ENCODE measurements around the gene SKA2. TPM values are rescaled to one million over a fixed set of nuclear protein-coding genes. Genes with fewer than 3 reads are reported as not detected.

The SKA2 gene
- total RNA-seq, 1 experiment from 2014 or later, result 65.6 TPM

DNA sequence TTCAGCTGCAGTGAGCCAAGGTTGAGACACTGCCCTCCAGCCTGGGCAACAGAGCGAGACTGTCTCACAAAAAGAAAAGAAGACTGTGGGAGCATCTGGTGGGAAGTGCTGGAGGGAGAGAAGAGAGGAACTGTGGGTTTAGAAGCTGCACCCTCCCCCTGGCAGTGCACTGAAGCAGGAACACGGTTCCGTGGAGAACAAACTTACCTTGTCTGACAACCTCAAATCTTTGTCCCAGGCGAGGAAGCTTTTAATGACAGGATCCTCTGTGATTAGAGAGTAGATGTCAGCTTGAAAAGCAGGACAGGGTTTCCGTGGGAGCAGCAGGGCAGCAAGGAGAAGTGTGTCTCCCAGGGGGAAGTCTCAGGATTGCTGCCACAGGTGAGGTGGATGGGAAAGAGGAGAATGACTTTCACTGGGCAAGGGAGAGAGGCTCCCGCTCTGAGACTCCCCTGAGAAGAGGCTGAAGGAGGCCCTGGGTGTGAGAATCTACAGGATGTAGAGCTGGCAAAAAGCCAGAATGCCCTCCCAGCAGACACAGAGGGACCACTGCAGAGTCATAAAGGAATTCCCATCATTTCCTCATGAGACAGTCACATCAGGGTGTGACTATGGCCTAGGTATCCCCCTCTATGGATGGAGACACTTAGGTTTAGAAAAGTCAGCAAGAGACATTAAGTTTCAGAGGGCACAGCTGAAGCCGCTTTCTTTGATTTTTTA, 23.4 kb upstream of the SKA2 start:
- H2AFZ ChIP-seq, result no peak overlapping the region
- no TSS peak for BruUV-seq (replicated peaks)
- H3K27me3 ChIP-seq (ENCODE audit: insufficient read depth, low read depth), result no peaks in the 10 kb centered on the region
- no peak overlapping the region for H3K27ac ChIP-seq
- no peaks in the 10 kb centered on the region for H3K9me3 ChIP-seq (ENCODE audit: insufficient read depth, low read depth)
- H3K4me2 ChIP-seq, result no peak overlapping the region
- no peaks in the 10 kb centered on the region for H3K79me2 ChIP-seq (ENCODE audit: low read depth)
- no peak for TF ChIP-seq EZH2 (IDR thresholded peaks at IDR 0.05; ENCODE audit: low read depth)
- TF ChIP-seq, protein P1, sequence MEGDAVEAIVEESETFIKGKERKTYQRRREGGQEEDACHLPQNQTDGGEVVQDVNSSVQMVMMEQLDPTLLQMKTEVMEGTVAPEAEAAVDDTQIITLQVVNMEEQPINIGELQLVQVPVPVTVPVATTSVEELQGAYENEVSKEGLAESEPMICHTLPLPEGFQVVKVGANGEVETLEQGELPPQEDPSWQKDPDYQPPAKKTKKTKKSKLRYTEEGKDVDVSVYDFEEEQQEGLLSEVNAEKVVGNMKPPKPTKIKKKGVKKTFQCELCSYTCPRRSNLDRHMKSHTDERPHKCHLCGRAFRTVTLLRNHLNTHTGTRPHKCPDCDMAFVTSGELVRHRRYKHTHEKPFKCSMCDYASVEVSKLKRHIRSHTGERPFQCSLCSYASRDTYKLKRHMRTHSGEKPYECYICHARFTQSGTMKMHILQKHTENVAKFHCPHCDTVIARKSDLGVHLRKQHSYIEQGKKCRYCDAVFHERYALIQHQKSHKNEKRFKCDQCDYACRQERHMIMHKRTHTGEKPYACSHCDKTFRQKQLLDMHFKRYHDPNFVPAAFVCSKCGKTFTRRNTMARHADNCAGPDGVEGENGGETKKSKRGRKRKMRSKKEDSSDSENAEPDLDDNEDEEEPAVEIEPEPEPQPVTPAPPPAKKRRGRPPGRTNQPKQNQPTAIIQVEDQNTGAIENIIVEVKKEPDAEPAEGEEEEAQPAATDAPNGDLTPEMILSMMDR (conservative IDR thresholded peaks at IDR 0.05), result no peak
- ChIA-PET POLR2A (ENCODE audit: unreplicated experiment) (no interaction called here), CTCF (no interaction called here)
- no peaks in the 10 kb centered on the region for H3K9me2 ChIP-seq (ENCODE audit: insufficient read depth)
- no peak for DNase-seq
- H3F3A ChIP-seq (ENCODE audit: insufficient read depth, low read depth), result no peaks in the 10 kb centered on the region
- H3K4me1 ChIP-seq (replicated peaks; ENCODE audit: insufficient read depth), result no peaks in the 10 kb centered on the region
- no peaks in the 10 kb centered on the region for H4K20me1 ChIP-seq (ENCODE audit: insufficient read depth)
- H3K4me3 ChIP-seq, result no peak overlapping the region
- intact Hi-C loops (cut with micrococcal nuclease; ENCODE audit: unreplicated experiment), result no loop called here
- H3K36me3 ChIP-seq (ENCODE audit: low read depth), result no peaks in the 10 kb centered on the region

DNA sequence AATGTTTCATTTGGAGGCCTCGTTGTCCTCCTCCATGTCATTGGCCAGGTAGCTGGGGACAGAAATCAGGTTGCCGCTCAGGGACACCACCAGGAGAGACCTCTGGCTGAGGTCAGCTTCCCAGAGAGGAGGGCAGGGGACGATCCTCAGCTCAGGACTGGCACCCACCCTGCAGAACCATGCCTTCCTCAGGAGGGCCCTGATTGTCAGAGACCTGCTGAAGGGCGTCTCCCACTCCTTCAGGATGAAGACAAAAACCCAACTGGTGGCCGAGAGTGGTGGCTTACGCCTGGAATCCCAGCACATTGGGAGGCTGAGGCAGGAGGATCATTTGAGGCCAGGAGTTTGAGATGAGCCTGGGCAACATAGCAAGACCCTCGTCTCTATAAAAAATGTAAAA, 20.1 kb upstream of the SKA2 start:
- no peaks in the 10 kb centered on the region for H3F3A ChIP-seq (ENCODE audit: insufficient read depth, low read depth)
- H3K4me3 ChIP-seq, result no peak overlapping the region
- H3K27ac ChIP-seq, result no peak overlapping the region
- no peaks in the 10 kb centered on the region for H3K9me2 ChIP-seq (ENCODE audit: insufficient read depth)
- peaks cover 6% of the 10 kb centered on the region; the same call in 1 of the 2 replicates for H3K36me3 ChIP-seq (ENCODE audit: low read depth)
- no peaks in the 10 kb centered on the region for H3K4me1 ChIP-seq (replicated peaks; ENCODE audit: insufficient read depth)
- DNase-seq, result no peak
- CTCF ChIA-PET, result no interaction called here
- POLR2A ChIA-PET (ENCODE audit: unreplicated experiment), result no interaction called here
- intact Hi-C loops (cut with micrococcal nuclease; ENCODE audit: unreplicated experiment), result no loop called here
- no peaks in the 10 kb centered on the region for H3K27me3 ChIP-seq (ENCODE audit: insufficient read depth, low read depth)
- H2AFZ ChIP-seq, result no peak overlapping the region
- H3K9me3 ChIP-seq (ENCODE audit: insufficient read depth, low read depth), result no peaks in the 10 kb centered on the region
- TF ChIP-seq, protein P1 (conservative IDR thresholded peaks at IDR 0.05), result no peak
- TF ChIP-seq EZH2 (IDR thresholded peaks at IDR 0.05; ENCODE audit: low read depth), result no peak
- BruUV-seq (replicated peaks), result no TSS peak
- no peaks in the 10 kb centered on the region for H4K20me1 ChIP-seq (ENCODE audit: insufficient read depth)
- H3K4me2 ChIP-seq, result no peak overlapping the region
- no peaks in the 10 kb centered on the region for H3K79me2 ChIP-seq (ENCODE audit: low read depth)

DNA sequence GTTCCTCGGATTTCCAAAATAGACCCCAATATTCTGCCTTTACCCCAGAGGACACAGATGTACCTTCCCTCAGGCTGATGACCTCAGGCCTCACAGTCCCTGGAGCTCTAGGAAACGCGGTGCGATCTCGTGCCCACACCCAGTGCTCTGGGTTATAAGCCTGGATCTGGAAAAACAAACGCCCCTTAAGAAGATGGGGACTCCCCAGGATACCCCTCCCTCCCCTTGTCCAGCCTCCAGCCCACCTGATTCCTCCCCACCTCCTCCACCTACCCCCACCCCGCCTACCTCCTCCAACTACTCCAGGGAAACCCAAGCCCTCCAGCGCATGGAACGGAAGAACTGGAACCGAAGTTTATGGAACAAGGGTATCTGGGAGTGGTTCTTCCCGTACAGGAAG, 19.7 kb upstream of the SKA2 start:
- H3K9me2 ChIP-seq (ENCODE audit: insufficient read depth), result no peaks in the 10 kb centered on the region
- H3K36me3 ChIP-seq (ENCODE audit: low read depth), result peaks cover 6% of the 10 kb centered on the region; the same call in 1 of the 2 replicates
- H3K27ac ChIP-seq, result no peak overlapping the region
- H3K4me3 ChIP-seq, result no peak overlapping the region
- DNase-seq, result no peak
- ChIA-PET POLR2A (ENCODE audit: unreplicated experiment) (no interaction called here), CTCF (interaction anchor here (0.6 kb wide), 1 partner anchor 33 kb away, joined by 4 read pairs; no protein-coding TSS in a partner anchor)
- no peak overlapping the region for H3K4me2 ChIP-seq
- intact Hi-C loops (cut with micrococcal nuclease; ENCODE audit: unreplicated experiment), result no loop called here
- H3F3A ChIP-seq (ENCODE audit: insufficient read depth, low read depth), result no peaks in the 10 kb centered on the region
- H3K9me3 ChIP-seq (ENCODE audit: insufficient read depth, low read depth), result no peaks in the 10 kb centered on the region
- no peaks in the 10 kb centered on the region for H3K4me1 ChIP-seq (replicated peaks; ENCODE audit: insufficient read depth)
- H4K20me1 ChIP-seq (ENCODE audit: insufficient read depth), result no peaks in the 10 kb centered on the region
- H3K79me2 ChIP-seq (ENCODE audit: low read depth), result no peaks in the 10 kb centered on the region
- TF ChIP-seq, protein P1 (conservative IDR thresholded peaks at IDR 0.05), result no peak
- no peak for TF ChIP-seq EZH2 (IDR thresholded peaks at IDR 0.05; ENCODE audit: low read depth)
- no TSS peak for BruUV-seq (replicated peaks)
- no peak overlapping the region for H2AFZ ChIP-seq
- no peaks in the 10 kb centered on the region for H3K27me3 ChIP-seq (ENCODE audit: insufficient read depth, low read depth)
